SJCRH30 (cell line): ENCODE measurements around the gene OSBP2. TPM values are rescaled to one million over a fixed set of nuclear protein-coding genes. Genes with fewer than 3 reads are reported as not detected.
"Not testable (repeated sequence)": the region's sequence is repeated elsewhere in the genome, so short reads cannot be mapped to it uniquely, and the experiment has no call there.

Experiments
- DNase-seq, 2 experiments: peaks; one replicate each; pipeline ENCODE4 v3.0.0-alpha.2; 2015 to 2020
- H3K27ac ChIP-seq: fragments of 250-450 bp; sonication (Bioruptor Pico); 2 replicates; pipeline ENCODE4 v1.5.1; 2020; ENCODE audit warnings: mild to moderate bottlenecking, moderate library complexity
- H3K27me3 ChIP-seq: fragments of 250-450 bp; sonication (Bioruptor Pico); 2 replicates; pipeline ENCODE4 v1.5.1; 2020; ENCODE audit warnings: mild to moderate bottlenecking, moderate library complexity
- H3K36me3 ChIP-seq: fragments of 250-450 bp; sonication (Bioruptor Pico); 2 replicates; pipeline ENCODE4 v1.5.1; 2020; ENCODE audit warnings: mild to moderate bottlenecking, moderate library complexity
- H3K4me1 ChIP-seq: fragments of 250-450 bp; sonication (Bioruptor Pico); 2 replicates; pipeline ENCODE4 v1.5.1; 2020; ENCODE audit warnings: mild to moderate bottlenecking, moderate library complexity
- H3K4me3 ChIP-seq: fragments of 250-450 bp; sonication (Bioruptor Pico); 2 replicates; pipeline ENCODE4 v1.5.1; 2020; ENCODE audit warnings: mild to moderate bottlenecking, moderate library complexity
- H3K9me3 ChIP-seq: fragments of 250-450 bp; sonication (Bioruptor Pico); replicated peaks from 2 replicates; pipeline ENCODE4 v1.5.1; 2020; ENCODE audit warnings: mild to moderate bottlenecking, moderate library complexity
- total RNA-seq: library from RNA; depleted of rRNA; stranded (reverse); fragments of >200 nt; shearing (Covaris generic); gene quantifications from 2 replicates; pipeline ENCODE4 v1.2.3, GENCODE V29; 2014

Gene OSBP2
- total RNA-seq, 1 experiment from 2014 or later = not detected

- H3K27ac ChIP-seq = no peak within 1 kb of the TSS
- peak; percentile 84 to 88 for DNase-seq
- no peaks in the 10 kb centered on the region for H3K36me3 ChIP-seq
- H3K4me3 ChIP-seq = peak within 1 kb of the TSS; percentile 58
- no peaks in the 10 kb centered on the region for H3K4me1 ChIP-seq
- no peaks in the 10 kb centered on the region for H3K27me3 ChIP-seq
- no peaks in the 10 kb centered on the region for H3K9me3 ChIP-seq
Observed at GRCh38 chr22:30667494-30668385, 26.9 kb upstream of the OSBP2 start, which contains the start of gene DUSP18. Gene DUSP18, minus strand, starts transcription at chr22:30667875. Its CDS starts 3,872 bp downstream, at chr22:30664003.

GRCh38 chr22:30668386-30668710, 26.3 kb upstream of the OSBP2 start:
- H3K4me1 ChIP-seq = no peaks in the 10 kb centered on the region
- peak overlapping the region; percentile 58 for H3K4me3 ChIP-seq
- no peaks in the 10 kb centered on the region for H3K27me3 ChIP-seq
- no peaks in the 10 kb centered on the region for H3K36me3 ChIP-seq
- no peak for DNase-seq
- H3K27ac ChIP-seq = no peak overlapping the region
- no peaks in the 10 kb centered on the region for H3K9me3 ChIP-seq

GRCh38 chr22:30671071-30671470, 23.6 kb upstream of the OSBP2 start:
- Histone ChIP-seq H3K27me3 (no peaks in the 10 kb centered on the region), H3K4me3 (no peak overlapping the region), H3K4me1 (no peaks in the 10 kb centered on the region), H3K9me3 (no peaks in the 10 kb centered on the region), H3K36me3 (no peaks in the 10 kb centered on the region), H3K27ac (no peak overlapping the region)
- DNase-seq = no peak

GRCh38 chr22:30673136-30673535, 21.5 kb upstream of the OSBP2 start:
- no peak for DNase-seq

GRCh38 chr22:30674482-30674881, 20.2 kb upstream of the OSBP2 start:
- Histone ChIP-seq H3K27ac (no peak overlapping the region), H3K27me3 (0 out of 2 replicates have a peak, but pooled peaks cover 2% of the 10 kb centered on the region), H3K4me3 (no peak overlapping the region), H3K4me1 (no peaks in the 10 kb centered on the region), H3K9me3 (no peaks in the 10 kb centered on the region), H3K36me3 (no peaks in the 10 kb centered on the region)
- no peak for DNase-seq

More at GRCh38 chr22:30673136-30673535, 21.5 kb upstream of the OSBP2 start:
- no peak overlapping the region for H3K4me3 ChIP-seq
- H3K27me3 ChIP-seq = no peaks in the 10 kb centered on the region
- no peak overlapping the region for H3K27ac ChIP-seq
- H3K36me3 ChIP-seq = no peaks in the 10 kb centered on the region
- H3K4me1 ChIP-seq = no peaks in the 10 kb centered on the region
- H3K9me3 ChIP-seq = no peaks in the 10 kb centered on the region

GRCh38 chr22:30675436-30675835, 19.2 kb upstream of the OSBP2 start:
- DNase-seq = peak in 1 of 2 experiments; percentile 17
- Histone ChIP-seq H3K4me1 (no peaks in the 10 kb centered on the region), H3K27ac (no peak overlapping the region), H3K9me3 (no peaks in the 10 kb centered on the region), H3K4me3 (no peak overlapping the region), H3K36me3 (no peaks in the 10 kb centered on the region), H3K27me3 (0 out of 2 replicates have a peak, but pooled peaks cover 2% of the 10 kb centered on the region)

GRCh38 chr22:30676565-30676964, 18.1 kb upstream of the OSBP2 start:
- H3K4me1 ChIP-seq, DNase-seq, H3K9me3 ChIP-seq, H3K36me3 ChIP-seq, H3K27ac ChIP-seq, H3K4me3 ChIP-seq, H3K27me3 ChIP-seq: not testable (repeated sequence)

- not testable (repeated sequence) for H3K27me3 ChIP-seq, H3K4me3 ChIP-seq, DNase-seq, H3K36me3 ChIP-seq, H3K27ac ChIP-seq, H3K4me1 ChIP-seq, H3K9me3 ChIP-seq
Observed at GRCh38 chr22:30679895-30680690, 14.6 kb upstream of the OSBP2 start.

GRCh38 chr22:30680991-30681770, 13.5 kb upstream of the OSBP2 start:
- Histone ChIP-seq H3K9me3 (no peaks in the 10 kb centered on the region), H3K27ac (no peak overlapping the region), H3K4me1 (no peaks in the 10 kb centered on the region), H3K36me3 (no peaks in the 10 kb centered on the region), H3K27me3 (0 out of 2 replicates have a peak, but pooled peaks cover 2% of the 10 kb centered on the region), H3K4me3 (no peak overlapping the region)
- no peak for DNase-seq

GRCh38 chr22:30681831-30682230, 12.8 kb upstream of the OSBP2 start:
- DNase-seq = no peak
- Histone ChIP-seq H3K4me3 (no peak overlapping the region), H3K4me1 (no peaks in the 10 kb centered on the region), H3K36me3 (no peaks in the 10 kb centered on the region), H3K9me3 (no peaks in the 10 kb centered on the region), H3K27me3 (0 out of 2 replicates have a peak, but pooled peaks cover 2% of the 10 kb centered on the region), H3K27ac (no peak overlapping the region)

GRCh38 chr22:30685178-30685577, 9.5 kb upstream of the OSBP2 start:
- H3K36me3 ChIP-seq = no peaks in the 10 kb centered on the region
- H3K4me1 ChIP-seq = no peaks in the 10 kb centered on the region
- no peaks in the 10 kb centered on the region for H3K27me3 ChIP-seq
- no peaks in the 10 kb centered on the region for H3K9me3 ChIP-seq
- H3K4me3 ChIP-seq = no peak overlapping the region
- DNase-seq = no peak
- H3K27ac ChIP-seq = no peak overlapping the region

GRCh38 chr22:30687358-30687757, 7.3 kb upstream of the OSBP2 start:
- DNase-seq = no peak
- no peaks in the 10 kb centered on the region for H3K27me3 ChIP-seq
- H3K36me3 ChIP-seq = no peaks in the 10 kb centered on the region
- no peak overlapping the region for H3K27ac ChIP-seq
- H3K4me3 ChIP-seq = no peak overlapping the region
- no peaks in the 10 kb centered on the region for H3K4me1 ChIP-seq
- H3K9me3 ChIP-seq = no peaks in the 10 kb centered on the region

- Histone ChIP-seq H3K4me1 (no peaks in the 10 kb centered on the region), H3K27ac (no peak overlapping the region), H3K27me3 (no peaks in the 10 kb centered on the region), H3K9me3 (no peaks in the 10 kb centered on the region), H3K4me3 (no peak overlapping the region), H3K36me3 (no peaks in the 10 kb centered on the region)
- DNase-seq = no peak
Observed at GRCh38 chr22:30689622-30690021, 5.1 kb upstream of the OSBP2 start.

- no peaks in the 10 kb centered on the region for H3K27me3 ChIP-seq
- no peaks in the 10 kb centered on the region for H3K36me3 ChIP-seq
- H3K9me3 ChIP-seq = no peaks in the 10 kb centered on the region
- no peaks in the 10 kb centered on the region for H3K4me1 ChIP-seq
- DNase-seq = no peak
- no peak overlapping the region for H3K27ac ChIP-seq
- H3K4me3 ChIP-seq = no peak overlapping the region
Observed at GRCh38 chr22:30691204-30691603, 3.5 kb upstream of the OSBP2 start.
